ENCODE measurements around the gene CSF1. TPM values are rescaled to one million over a fixed set of nuclear protein-coding genes. Genes with fewer than 3 reads are reported as not detected.

CSF1 gene
- total RNA-seq, 2 experiments from 2014 or later: 44.8 to 46.6 TPM

DNA sequence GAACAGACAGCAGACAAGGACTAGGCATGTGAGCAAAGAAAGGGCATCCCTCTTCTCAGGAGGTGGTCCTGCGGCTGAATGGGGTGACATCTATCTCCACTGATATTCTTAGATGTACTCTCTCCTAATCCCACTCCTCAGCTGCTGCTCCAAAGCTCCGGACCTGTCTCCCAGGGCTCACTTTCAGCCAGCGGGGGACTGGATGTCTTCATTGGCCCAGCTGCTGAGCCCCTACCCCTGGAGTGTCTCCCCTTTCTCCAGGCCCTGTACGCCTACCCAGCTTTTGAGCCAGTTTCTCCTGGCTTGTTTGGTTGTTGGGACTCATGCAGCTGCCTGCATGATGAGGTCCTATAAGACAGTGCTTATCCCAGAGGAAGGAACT is 28.8 kb upstream of the CSF1 start:
- CTCF ChIA-PET: no interaction called here
- POLR2A ChIA-PET: no interaction called here

GRCh38 chr1:109882288-109883245 is 28.1 kb upstream of the CSF1 start:
- POLR2A ChIA-PET: no interaction called here
- CTCF ChIA-PET: no interaction called here

DNA sequence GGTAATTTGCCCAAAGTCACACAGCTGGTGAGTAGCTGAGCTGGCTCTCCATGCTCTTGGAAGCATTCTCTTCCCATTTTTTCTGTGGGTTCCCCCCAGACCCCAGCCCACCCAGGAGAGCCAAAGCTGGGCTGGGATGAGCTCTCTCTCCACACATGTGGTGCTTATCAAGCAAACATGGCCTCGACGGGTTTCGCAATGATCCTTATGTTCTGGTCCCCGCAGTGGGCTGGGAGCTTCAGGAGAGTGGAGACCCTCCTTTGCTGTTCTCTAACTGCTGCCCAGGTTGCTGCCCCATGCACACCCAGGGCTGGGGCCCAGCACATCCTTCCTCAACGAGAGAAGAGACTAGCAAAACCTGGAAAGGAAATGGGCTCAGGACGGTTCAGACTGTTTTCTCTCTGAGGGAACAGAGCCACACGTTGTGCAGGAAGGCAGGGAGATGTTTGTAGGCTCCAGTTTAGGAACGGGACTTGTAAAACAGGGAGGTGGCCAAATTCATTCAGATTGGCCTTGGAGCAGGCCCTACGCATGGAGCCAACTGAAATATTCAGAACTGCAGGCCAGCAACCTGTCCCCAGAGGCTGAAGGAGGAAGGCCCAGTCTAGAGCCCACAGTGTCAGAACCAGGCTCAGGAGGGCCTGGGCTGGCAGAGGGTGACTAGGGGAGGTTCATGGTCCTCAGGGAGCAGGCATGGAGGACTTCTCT is 27.2 kb upstream of the CSF1 start:
- CTCF ChIA-PET: no interaction called here
- POLR2A ChIA-PET: interaction anchor here (0.6 kb wide), 1 partner anchor 11 kb away, joined by 5 read pairs; no protein-coding TSS in a partner anchor

GRCh38 chr1:109884242-109884891 is 26.3 kb upstream of the CSF1 start:
- ChIA-PET POLR2A (interaction anchor here (0.7 kb wide), 1 partner anchor 18 kb away, joined by 3 read pairs; no protein-coding TSS in a partner anchor), CTCF (no interaction called here)

DNA sequence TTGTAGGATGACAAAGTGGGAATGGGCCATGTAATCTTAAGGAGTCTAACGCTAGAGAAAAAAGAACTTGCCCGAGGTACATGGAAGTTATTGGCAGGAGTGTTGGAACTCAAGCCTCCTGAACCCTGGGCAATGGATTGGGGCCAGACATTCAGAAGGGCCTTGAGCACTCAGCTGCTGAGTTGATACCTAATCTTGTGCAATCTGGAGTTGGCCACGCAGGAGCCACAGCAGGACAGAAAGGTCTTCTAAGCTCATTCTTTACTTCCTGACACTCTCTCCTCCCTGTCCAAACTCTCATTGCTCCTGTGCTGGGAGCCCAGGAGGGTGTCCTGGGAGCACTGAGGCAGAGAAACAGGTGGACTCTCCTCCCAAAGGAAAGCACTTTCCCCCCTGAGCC is 25.1 kb upstream of the CSF1 start:
- POLR2A ChIA-PET: no interaction called here
- CTCF ChIA-PET: no interaction called here

- POLR2A ChIA-PET: no interaction called here
Measured at GRCh38 chr1:109886827-109887226, 23.8 kb upstream of the CSF1 start.

DNA sequence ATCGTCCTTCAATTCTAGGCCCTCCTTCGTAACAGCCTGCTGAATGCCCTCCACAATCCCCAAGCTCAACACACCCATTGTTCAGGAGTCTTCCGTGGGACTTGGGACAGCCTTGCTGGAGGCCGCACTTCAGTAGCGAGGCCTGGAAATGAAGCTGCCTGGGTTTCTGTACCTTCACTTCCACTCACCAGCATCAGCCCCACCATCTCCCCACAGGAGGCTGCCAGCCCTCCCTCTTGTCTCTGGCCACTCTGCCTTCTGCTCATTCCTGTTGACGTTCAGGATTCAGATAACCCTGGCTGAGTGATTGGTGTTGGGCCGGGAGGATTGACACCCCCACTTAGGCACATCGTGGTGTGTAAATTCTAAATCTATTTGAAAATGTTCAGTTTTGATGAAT is 23.4 kb upstream of the CSF1 start:
- ChIA-PET CTCF (interaction anchor here (1.0 to 1.4 kb wide), 2 partner anchors 10 to 90 kb away, joined by 4 read pairs; no protein-coding TSS in a partner anchor), POLR2A (no interaction called here)

More at GRCh38 chr1:109886827-109887226, 23.8 kb upstream of the CSF1 start:
- CTCF ChIA-PET: interaction anchor here (1.0 to 1.4 kb wide), 2 partner anchors 10 to 90 kb away, joined by 4 read pairs; no protein-coding TSS in a partner anchor

DNA sequence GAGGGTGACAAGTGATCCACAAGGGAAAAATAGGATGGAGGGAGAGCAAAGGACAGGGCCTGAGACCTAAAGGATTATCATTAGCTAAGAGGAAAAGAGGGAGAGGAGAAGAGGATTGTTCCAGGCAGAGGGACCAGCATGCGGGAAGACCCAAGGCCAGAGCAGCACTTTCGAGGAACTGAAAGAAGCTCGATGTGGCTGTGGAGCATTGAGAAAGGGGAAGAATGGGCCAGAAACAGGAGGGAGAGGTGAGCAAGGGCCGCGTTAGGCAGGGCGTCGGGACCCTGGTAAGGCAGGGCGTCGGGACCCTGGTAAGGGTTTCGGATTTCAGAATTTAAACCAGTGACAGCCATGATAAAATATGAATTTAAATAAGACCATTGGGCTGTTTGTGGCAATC is 22.8 kb upstream of the CSF1 start:
- ChIA-PET POLR2A (no interaction called here), CTCF (no interaction called here)

DNA sequence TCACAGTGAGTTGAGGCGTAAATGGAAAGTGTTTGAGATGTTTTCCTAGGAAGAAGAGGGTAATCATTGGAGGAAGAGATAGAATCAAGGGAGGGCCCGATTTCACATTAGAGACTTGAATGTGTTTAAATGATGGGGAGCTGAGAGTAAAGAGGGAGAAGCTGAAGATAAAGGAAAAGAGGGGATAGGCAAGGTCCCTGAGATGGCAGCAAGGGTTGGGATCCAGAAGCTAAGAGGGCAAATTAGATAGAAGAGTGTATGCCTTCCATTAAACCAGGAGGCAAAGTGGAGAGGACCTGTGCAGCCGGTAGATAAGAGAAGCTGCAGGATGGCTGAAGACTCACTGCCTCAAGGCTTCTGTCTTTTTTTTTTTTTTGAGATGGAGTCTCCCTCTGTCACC is 21.6 kb upstream of the CSF1 start:
- CTCF ChIA-PET: interaction anchor here (2.4 kb wide), 1 partner anchor 98 kb away, joined by 12 read pairs; no protein-coding TSS in a partner anchor
- POLR2A ChIA-PET: interaction anchor here (1.2 kb wide), 1 partner anchor 84 kb away, joined by 3 read pairs; no protein-coding TSS in a partner anchor

- ChIA-PET CTCF (interaction anchor here (1.0 to 2.4 kb wide), 5 partner anchors 10 to 100 kb away, joined by 3 to 12 read pairs (median 4); partner anchors contain the start of gene CSF1), POLR2A (interaction anchor here (0.7 to 1.2 kb wide), 2 partner anchors 21 to 85 kb away, joined by 3 to 4 read pairs; no protein-coding TSS in a partner anchor)
Measured at GRCh38 chr1:109890115-109890953, 20.3 kb upstream of the CSF1 start.

DNA sequence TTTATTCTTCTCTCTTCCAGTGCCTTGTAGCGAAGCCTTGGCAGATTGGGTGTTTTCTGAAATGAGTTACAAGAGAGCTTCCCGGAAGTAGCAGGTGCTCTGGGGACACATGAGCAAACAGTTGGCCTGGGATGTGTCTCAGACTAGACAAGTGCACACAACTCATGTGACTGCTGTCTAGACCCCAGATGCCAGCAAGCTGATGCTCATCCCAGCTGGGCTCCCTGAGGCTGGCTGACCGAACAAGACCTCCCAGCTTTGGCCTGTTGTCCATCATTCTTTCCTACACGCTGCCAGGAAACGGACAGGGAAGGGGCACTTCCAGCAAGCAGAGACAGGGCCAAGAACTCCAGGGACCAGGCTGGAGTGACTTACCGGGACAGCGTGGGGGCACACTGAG is 18.7 kb upstream of the CSF1 start:
- POLR2A ChIA-PET: no interaction called here
- CTCF ChIA-PET: interaction anchor here (1.3 to 1.8 kb wide), 3 partner anchors 10 to 18 kb away, joined by 4 to 5 read pairs (median 4); partner anchors contain the start of gene CSF1

- POLR2A ChIA-PET: interaction anchor here (0.6 kb wide), 1 partner anchor 1822 kb away, joined by 3 read pairs; no protein-coding TSS in a partner anchor
- CTCF ChIA-PET: interaction anchor here (0.8 to 1.4 kb wide), 2 partner anchors 9 to 67 kb away, joined by 3 to 4 read pairs; no protein-coding TSS in a partner anchor
Measured at GRCh38 chr1:109892561-109893368, 17.9 kb upstream of the CSF1 start.

DNA sequence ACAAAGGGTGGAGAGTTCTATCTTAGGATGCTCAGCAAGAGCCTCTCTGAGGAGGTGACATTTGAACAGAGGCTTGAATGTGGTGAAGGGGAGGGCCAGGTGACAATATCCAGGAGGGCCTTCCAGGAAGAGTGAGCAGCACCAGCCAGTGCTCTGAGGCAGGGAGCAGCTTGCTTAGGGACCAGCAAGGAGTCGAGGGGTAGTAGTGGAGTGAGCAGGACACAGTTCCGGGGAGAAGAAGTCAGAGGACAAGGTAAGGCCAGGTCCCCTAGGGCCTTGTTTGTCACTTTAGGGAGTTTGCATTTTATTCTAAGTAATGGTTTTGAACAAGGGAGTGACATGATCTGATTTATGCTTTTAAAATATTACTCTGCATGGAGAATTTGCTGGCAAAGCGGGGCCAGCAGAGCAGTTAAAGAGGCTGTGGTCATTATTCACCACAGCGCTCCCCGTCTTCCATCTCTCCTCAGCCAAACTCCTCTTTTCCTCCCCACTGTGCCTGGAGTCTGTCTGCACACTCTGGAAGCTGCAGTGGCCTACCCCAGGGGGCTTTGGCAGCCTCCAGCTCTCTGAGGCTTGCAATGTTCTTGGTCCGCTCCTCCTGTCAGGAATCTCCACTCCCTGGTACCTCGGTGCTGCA is 17.0 kb upstream of the CSF1 start:
- ChIA-PET POLR2A (no interaction called here), CTCF (no interaction called here)

DNA sequence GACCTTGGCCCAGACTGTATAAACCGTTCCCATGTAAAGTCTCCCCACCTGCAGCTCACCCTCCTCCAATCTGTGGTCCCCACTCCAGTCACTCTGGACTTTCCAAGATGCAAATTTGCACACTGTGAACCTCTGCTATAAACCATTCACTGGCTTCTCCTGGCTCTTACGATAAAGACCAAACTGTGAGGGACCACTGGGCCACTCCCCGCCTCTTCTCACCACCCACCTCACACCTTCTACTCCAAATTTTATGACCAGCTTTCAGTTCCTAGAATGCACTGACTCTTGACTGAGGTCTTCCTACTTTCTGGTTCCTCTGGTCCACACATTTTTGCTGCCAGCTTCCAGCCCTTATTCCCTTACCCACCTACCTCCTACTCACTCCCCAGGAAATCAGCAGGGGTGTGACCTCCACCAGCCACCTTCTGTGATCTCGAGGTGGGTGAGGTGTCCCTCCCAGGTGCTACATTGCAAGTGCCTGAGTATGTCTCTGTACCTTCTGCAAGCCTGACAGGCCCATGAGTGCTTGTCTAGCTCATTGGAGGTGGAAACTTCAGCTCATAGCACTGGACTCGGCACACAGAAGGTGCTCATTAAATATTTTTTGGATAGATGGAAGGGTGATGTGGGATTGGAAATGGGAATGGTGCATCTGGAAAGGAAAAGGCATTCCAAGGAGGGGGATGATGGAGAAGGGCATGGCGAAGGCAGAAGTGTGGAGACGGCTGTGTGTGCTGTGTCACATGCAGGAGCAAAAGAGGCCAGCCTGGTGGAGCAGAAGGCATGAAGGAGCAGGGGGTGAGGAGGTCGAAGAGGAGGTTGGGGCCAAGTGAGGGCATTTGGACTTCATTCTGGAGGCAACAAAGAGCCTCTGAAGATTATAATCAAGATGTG is 15.6 kb upstream of the CSF1 start:
- ChIA-PET CTCF (interaction anchor here (0.9 to 1.3 kb wide), 2 partner anchors 10 to 109 kb away, joined by 3 read pairs; no protein-coding TSS in a partner anchor), POLR2A (no interaction called here)

GRCh38 chr1:109895720-109896504 is 14.7 kb upstream of the CSF1 start:
- ChIA-PET CTCF (interaction anchor here (0.9 to 1.9 kb wide), 3 partner anchors 9 to 110 kb away, joined by 3 to 4 read pairs (median 3); no protein-coding TSS in a partner anchor), POLR2A (no interaction called here)

Data from activated CD8-positive, alpha-beta memory T cell treated with anti-CD3 and anti-CD28 coated beads for 36 hours (primary cell).